Activated CD4-positive, alpha-beta T cell treated with anti-CD3 and anti-CD28 coated beads for 1 hour (primary cell): ENCODE data around the gene PHF2.

ENCODE experiments used
- DNase-seq: peaks from one replicate; pipeline ENCODE4 v3.0.0-alpha.2; 2020

Gene PHF2

DNA sequence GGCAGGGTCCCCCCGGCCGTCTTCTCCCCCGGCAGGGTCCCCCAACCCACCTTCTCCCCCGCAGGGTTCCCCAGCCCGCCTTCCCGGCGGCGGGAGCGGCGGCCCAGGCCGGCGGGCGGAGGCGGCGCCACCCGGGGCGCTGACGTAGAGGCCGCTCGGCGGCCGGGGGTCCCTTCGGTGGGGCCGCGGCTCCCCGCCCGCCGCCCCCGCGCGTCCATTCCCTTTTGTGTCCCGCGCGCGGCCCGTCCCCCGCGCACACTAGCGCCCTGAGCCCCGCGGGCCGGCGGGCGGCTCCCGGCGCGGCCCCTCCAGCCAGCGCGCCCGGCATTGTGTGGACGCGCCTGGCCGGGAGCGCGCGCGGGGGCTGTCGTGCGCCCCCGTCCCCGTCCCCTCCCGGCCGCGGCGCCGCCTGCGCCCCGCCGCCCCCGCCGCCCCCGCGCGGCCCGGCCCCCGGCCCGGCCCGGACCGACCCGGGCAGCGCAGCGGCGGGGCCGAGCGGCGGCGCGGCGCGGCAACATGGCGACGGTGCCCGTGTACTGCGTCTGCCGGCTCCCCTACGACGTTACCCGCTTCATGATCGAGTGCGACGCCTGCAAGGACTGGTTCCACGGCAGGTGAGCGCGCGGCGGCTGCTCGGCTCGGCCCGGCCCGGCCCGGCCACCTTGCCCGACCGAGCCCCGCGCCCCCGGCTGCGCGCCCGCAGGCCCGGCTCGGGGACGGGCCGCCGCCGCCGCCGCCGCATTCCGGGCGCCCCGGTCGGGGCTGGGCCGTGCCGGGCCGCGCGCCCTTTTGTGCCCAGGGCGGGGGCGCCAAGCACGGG, at the start of gene PHF2:
PHF2 (plus strand) TSS at position 327 of the 820 bp plus-strand sequence; CDS start at position 517, 190 bp downstream.
- no peak for DNase-seq

DNA sequence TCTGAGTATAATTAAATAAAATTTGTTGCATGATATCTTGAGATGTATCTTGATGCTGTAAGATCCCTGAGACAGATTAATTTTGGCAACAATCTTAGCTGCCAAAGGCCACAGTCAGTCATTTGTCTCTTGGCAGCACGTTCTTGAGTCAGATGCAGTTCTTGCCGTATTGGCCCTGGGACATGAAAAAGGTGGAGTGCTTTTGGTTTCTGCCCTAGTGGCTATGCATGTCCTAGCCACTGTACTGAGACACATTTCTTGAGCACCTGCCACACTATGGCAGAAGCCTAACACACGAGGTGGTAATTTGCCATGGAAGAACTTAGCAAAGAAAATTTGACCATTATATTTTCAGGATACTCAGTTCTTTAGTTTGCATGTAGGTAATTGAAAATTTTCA, 45.0 kb upstream of the PHF2 start:
- no peak for DNase-seq

DNA sequence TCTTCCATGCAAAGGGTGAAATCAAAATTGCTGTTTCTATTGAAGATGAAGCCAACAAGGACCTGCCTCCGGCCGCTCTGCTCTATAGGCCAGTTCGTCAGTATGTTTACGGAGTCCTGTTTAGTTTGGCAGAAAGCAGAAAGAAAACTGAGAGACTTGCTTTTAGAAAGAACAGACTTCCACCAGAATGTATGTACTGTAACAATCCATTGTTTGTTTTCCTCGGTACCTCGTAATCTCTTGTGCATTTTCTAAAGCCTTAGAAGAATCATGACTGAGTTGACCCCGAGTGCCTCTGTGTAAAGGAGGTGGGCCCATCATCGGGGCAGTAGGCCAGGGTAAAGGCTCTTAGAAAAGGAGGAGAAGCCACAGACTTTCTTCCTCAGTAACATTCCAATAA, 44.2 kb upstream of the PHF2 start:
- no peak for DNase-seq

DNA sequence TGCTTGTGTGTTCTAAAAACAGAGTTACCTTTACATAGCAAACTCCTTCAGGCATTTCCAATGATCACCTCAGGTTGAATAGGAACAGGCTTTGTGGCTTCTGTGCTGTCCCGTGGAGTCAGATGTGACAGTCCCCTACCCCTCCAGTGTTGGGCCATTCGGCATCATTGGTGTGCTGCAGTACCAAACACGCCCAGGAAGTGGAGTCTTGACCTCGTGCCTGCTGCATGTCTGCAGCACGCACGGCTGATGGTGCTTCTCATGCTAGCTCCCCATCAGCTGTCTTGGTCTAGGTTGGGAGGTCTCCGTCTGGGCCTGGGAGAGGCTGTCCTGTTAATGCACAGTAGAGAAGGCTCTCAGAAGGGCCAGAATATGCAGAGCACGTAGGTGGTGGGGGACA, 42.5 kb upstream of the PHF2 start:
- DNase-seq: no peak

DNA sequence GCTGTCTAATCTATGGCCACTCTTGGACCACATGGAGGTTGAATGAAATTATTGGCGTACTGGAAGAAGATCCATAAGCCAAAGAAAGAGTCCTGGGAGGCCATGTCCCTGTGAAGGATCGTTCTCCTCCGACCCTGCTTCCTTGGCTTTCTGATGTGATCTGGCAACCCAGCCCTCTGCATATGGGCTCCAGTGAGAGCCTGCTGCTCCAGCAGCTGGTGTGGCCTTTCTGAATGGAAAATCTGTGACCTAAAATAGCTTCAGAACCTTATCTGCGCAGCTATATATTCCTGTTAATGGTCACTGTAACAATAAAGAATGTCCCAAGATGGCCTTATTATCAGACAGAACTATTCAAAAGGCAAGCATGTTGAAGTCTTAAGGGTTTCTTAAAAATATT, 40.2 kb upstream of the PHF2 start:
- no peak for DNase-seq

DNA sequence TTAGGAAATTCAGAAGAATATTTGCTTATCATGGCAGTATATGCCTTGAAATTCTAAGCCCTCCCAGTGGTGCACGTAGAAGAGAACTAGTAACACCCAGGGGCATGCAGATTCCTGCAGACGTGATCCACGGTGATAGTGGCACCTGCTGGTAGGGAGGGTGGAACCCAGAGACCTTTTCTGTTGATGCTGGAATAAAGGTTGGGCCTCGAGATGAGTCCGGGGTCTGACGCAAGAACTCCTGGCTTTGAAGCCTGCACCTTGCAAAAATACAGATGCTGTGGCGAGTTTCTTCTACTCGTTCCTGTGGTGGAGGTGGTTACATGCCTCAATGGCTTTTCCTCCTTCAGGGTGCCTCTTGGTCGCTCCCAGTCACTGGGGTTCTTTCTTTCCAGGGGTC, 39.5 kb upstream of the PHF2 start:
- DNase-seq: no peak

DNA sequence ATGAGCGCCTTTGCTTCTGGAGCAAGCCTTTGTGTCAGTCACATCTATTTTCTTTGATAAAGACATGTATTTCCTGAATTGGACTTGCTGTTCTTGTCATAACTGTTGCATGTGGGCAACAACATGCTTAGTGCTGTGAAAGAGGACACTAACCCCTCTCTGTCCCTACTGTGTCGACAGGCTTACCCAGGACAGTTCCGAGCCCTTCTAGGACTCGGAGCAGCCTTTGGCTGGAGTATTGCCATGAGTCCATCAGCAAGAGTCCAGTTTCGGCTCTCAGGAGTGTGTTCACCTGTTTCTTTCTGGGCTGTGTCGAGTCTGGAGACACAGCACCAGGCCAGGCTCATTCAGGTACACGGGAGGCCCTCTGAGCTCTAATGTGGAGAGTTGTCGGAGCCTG, 36.1 kb upstream of the PHF2 start:
- DNase-seq: no peak

DNA sequence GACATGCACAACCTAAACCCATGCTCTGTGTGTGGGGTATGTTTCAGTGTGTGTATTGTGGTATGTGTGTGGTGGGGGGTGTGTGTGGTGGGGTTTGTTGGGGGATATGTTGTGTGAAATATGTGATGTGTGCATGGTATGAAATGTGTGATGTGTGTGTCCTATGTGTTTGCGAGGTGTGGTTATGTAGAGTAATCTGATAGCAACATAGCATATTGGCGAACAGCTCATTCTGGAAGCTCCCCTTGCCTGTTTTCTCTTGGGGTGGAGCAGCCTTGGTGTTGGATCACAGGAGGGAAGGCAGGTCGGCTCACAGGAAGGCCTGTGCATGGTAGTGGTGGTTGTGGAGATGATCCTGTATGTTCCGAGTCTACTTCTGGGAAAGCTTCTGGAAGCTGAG, 35.4 kb upstream of the PHF2 start:
- DNase-seq: no peak

DNA sequence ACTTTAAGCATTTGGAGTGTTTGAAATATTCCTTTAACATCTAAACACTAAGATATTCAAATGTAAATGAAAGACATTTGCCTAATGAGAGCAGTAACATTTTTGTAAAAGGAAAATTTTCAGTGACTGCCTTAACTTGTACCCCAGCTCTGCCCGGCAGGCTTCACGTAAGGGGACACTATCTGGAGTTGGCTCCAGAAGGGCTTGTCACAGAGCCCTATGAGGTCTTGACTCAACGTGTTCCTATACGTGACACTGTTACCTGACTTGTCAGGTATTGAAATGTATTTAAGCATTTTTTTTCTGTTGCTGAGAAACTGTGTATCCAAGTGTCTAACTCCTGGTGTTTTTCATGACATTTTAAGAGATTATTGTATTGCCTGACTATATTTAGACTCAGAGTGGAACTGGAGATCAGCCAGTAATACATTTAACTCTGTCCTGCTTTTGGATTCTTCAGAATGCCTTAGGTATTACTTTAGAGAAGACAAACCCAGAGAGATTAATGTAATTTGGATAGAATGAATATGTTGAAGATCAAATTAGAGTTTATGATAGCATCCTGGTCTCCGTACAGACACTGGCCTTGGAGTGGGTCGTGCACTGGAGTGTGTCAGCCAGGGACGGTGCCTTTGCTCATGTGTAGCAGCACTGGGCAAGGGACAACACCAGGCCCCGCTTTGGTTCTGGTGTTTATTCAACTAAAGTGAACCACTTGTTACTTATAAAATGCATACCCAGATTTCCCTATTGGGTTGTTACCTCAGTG, 34.6 kb upstream of the PHF2 start:
- no peak for DNase-seq

DNA sequence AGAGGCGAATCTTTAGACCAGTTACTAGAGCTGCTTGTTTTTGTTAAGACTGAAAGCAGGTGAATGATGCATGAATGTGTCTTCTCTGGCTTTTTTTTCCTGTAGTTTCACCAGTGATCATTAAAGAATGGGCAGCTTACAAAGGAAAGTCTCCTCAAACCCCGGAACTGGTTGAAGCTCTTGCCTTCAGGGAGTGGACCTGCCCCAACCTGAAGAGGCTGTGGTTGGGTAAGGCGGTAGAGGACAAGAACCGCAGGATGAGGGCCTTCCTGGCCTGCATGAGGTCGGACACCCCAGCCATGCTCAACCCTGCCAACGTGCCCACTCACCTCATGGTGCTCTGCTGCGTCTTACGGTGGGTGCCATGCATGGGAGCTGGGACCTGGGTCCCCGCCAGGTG, 33.3 kb upstream of the PHF2 start:
- DNase-seq: no peak

DNA sequence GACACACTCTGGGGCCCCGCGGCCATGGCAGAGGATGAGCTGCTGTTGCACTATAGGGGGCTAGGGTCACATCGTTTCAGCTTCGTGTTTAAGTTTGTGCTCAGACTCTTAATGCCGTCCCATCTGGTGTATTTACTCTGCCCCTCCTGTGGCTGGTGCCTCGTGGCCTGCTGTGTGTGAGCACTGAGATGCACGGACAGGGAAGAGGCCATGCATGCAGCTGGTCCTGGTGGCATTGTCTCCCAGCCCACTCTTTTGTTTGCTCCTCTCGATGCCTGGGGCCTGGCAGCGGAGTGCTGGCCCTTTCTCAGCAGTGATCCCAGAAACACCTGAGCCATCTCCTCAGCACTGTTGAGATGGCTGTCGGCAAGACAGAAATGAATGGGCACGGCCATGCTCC, 30.0 kb upstream of the PHF2 start:
- DNase-seq: no peak

DNA sequence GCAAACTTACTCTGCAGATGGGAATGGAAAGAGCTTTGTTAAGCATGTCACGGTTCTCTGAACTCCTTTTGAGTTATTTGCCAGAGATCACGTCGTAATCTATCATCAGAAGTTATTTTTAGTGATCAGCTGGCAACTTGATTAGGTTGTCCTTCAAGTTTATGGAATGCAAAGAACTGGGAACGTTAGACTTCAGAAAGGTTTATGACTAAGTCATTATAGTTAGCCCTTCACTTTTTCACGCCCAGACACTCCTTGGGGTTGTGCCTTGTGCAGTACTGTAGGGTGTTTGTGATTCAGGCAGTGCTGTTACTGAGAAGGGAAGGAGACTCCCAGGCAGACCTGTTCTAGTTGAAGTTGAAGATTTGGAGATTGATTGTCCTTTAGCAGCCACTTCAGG, 26.8 kb upstream of the PHF2 start:
- DNase-seq: no peak

DNA sequence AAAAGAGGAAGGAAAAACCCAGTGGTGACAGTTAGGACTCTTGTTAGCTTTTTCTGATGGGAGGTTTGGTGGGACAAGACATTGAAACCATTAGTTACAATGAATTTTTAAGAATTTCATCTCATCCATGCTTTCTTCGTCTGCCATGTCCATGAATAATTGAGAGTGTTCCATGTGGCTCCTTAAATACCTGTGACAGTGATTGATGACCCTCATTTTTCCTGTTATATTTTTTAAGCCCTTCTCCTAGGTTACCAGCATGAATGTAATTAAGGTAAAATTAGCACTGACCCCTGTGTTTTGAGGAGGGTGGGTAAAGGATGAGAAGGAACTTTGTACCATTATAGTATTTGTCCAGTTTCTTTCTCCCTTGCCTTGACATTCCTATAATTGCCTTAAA, 23.5 kb upstream of the PHF2 start:
- DNase-seq: no peak

DNA sequence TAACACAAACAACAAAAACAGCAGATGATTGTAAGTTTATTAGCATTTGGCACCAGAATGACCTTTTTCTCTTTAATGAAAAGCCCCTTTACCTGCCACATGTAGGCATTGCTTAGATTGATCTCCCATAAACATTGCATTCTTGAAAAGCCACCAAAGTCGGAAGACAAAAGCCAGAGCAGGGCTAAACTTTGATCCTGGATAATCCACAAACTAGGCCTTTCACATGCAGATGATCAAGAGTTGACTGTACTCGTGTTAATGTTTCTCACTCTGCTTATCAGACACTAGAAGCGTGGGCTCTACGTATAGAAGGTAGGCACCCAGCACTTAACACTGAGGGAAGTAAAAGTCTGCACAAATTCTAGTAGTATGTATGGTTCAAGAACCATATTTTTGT, 21.0 kb upstream of the PHF2 start:
- DNase-seq: no peak

DNA sequence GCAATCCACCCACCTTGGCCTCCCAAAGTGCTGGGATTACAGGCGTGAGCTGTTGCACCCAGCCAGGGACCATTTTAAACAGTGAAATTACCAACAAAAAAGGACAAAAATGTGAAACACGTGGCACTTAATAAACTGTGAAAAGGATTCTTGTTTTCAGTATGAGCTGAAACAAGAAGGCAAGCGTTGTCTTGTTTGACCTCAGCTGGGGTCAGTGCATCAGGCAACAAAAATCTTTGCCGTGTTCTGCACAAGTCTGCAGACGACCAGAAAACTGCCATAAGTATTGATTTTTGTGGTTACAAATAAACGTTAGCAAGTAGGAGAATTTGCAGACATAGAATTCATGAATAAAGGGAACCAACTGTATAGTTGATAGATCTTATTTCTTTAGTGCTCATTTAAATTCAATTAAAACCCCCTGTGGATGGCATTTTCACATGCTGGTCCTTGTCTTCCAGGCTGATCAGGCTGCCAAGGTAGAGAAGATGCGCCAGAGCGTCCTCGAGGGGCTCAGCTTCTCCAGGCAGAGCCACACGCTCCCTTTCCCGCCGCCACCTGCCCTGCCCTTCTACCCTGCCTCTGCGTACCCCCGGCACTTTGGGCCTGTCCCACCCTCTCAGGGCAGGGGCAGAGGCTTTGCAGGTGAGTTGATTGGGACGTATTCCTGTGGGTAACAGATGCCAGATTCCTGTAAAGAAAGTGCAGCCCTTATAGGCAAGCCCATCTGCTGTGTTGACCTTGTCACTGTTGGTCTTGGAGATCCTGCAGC, 18.8 kb upstream of the PHF2 start:
- DNase-seq: no peak

DNA sequence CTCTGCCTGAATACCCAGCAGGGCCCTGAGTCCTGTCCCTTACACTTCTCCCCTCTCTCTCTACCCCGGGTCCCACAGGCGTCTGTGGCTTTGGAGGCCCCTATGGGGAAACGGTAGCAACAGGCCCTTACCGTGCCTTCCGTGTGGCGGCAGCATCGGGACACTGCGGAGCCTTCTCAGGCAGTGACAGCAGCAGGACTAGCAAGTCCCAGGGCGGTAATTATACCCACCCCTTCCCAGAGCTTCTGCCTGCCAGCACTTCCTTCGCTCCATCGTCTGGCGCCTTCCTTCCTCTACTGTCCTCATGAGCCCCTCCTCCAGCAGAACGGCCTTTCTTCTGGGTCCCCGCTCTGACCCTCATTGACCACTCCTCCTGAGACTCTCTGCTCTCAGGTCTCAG, 17.9 kb upstream of the PHF2 start:
- DNase-seq: no peak

DNA sequence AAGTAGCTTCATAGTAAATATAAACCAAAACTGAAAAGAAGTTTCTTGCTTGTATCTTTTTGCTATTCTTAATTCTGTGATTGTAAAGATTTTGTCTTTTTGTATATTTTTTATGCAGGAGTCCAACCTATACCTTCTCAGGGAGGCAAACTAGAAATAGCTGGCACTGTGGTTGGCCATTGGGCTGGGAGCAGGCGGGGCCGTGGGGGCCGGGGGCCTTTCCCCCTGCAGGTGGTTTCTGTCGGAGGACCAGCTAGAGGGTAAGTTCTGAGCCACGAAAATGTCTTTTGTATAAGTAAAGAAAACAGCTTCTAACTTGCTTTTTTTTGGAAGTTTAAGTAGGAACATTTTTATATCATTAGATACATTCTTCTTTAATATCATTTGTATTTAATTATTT, 15.4 kb upstream of the PHF2 start:
- DNase-seq: no peak

DNA sequence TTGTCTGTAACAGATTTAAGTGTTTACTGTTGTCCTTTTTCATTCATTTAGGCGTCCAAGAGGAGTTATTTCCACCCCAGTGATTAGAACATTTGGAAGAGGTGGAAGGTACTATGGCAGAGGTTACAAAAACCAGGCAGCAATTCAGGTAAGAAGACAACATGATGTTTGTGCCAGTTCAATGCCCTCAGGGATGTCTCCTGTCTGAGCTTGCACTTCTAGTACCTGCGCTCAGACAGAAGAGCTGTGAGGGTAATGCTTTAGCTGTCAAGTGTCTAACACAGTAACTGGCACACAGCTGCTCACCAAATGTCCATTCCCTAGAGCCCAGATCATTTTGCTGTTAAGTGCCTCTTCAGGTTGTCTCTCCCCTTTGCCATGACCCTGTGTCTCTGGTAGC, 14.2 kb upstream of the PHF2 start:
- DNase-seq: no peak

DNA sequence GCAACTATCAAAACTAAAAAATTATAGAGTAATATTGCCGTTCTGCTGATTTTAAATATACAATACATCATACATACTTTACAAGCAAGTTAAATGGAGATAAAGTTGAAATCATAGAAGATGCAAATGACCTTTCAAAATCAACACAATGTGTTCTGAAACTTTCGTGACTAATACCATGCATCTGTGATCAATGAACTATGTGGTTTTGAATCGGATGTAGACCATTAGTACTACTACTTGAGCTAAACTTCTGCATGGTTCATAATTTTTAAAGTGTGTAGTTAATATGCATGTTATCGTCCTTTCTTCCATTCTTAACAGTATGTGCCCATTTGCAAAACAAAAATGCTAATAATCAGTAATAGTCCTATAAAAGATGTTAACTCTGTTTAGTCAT, 11.3 kb upstream of the PHF2 start:
- no peak for DNase-seq

DNA sequence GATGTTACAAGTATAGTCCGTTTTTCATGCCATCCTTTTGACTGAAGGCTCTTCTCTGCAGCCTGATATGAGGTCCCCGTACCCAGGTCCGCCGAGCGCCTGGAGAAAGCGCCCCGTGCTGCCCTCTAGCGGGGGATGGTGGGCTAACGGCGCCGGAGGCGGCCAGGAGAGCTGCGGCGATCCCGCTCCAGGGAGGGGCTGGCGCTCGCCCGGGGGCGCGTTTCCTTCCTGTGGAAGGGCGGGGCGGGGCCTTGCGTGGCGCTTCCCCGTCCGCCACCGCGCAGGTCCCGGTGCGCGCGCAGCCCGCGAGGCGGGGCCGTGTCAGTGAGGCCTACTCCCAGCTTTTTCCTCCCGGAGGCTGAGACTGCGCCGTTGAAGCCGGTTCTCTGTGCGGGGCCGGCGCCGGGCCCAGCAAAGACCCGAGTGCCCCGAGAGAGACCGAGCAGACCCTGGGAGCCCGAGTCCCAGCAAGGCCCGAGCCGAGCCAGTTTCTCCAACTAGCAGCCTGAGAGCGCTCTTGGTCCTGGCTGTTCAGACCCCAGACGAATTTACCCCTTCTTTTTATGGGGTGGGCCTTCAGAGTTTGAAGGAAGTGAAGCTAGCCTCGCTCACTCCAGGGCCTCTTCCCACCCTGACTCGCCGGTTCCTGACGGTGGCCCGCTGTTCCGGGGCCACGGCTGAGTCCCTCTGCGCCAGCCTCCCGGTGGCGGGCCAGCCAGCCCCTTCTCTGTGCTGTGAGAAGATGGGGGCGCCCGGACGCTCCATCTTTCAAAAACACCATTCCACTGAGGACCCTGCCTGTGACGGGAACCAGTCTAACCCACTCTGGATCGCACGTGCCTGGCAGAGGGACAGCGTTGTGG, 9.7 kb upstream of the PHF2 start:
- peak; percentile 98 for DNase-seq

DNA sequence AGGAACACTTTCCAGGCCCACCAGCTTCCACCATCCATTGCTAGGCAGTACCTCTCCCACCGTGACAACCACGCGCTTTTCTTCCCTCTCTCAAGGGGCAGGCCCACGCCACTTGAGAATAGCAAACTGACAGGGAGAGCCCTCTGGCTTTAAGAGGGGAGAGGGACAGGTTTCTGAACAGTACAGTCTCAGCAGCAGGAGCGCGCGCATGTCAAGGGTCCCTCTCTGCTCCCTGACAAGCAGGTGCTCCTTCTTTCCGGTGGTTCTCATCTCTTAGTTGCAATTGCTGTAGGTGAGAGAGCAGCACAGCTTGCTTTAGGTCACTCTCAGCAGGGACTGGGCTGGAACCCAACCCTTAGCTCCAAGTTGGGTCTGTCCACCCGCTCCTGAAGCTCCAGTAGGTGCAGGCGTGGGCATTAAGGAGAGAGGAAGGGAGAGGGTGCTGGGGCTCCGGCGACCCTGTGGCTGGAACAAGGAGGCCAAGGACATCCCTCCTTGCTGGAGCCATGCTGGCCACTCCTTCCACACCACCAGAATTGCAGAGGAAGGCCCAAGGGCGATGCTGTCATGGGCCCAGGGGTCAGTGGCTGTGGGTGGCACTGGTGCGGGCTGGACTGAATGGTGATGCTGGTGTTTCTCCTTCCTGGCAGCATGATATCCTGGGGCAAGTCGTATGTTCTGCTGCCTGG, 9.0 kb upstream of the PHF2 start:
- DNase-seq: no peak

DNA sequence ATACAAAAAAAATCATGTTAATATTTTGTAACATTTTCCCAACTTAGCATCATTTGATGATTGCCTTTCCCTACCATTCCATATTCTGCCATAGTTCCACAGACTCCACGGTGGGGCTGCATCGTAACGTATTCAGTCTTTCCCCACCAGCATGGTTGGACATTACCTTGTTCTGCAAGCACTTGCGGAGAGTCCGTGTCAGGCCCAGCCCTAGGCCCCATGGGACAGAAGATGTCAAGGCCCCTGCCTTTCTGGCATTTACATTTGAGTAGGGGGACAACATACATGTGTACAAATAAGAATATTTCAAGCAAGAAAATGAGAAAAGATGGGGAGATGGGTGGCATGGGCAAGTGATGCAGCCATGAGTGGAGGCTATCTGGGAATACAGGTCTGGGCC, 8.2 kb upstream of the PHF2 start:
- DNase-seq: no peak
